Astrocyte (in vitro differentiated cells and primary cell): ENCODE results near the gene ARID4B. TPM values are rescaled to one million over a fixed set of nuclear protein-coding genes. Genes with fewer than 3 reads are reported as not detected.

Experiments used
- DNase-seq: peaks from one replicate; pipeline ENCODE4 v3.0.0-alpha.2; 2010; ENCODE audit warnings: low read depth
- FAIRE-seq: peaks from 2 replicates; lab custom pipeline; 2011; peaks lifted over from hg19 to GRCh38; lab: Jason Lieb, UNC
- H2AFZ ChIP-seq: 2 replicates; pipeline ENCODE4 v1.6.0; 2012; ENCODE audit warnings: low read depth, low read length, inconsistent platforms
- H3K27ac ChIP-seq: 2 replicates; pipeline ENCODE4 v1.5.1; 2011; ENCODE audit warnings: low read depth, low read length, inconsistent platforms
- H3K27me3 ChIP-seq: 2 replicates; pipeline ENCODE4 v1.6.0; 2011; ENCODE audit warnings: low read length, inconsistent platforms; ENCODE audit not compliant: insufficient read depth
- H3K36me3 ChIP-seq: 2 replicates; pipeline ENCODE4 v1.5.1; 2011; ENCODE audit warnings: low read length, inconsistent platforms; ENCODE audit not compliant: insufficient read depth
- H3K4me1 ChIP-seq: 2 replicates; pipeline ENCODE4 v1.5.1; 2011; ENCODE audit warnings: low read length, inconsistent platforms; ENCODE audit not compliant: insufficient read depth
- H3K4me2 ChIP-seq: 2 replicates; pipeline ENCODE4 v1.6.0; 2012; ENCODE audit warnings: low read length, inconsistent platforms
- H3K4me3 ChIP-seq: 2 replicates; pipeline ENCODE4 v1.5.1; 2011; ENCODE audit warnings: low read depth, mild to moderate bottlenecking, low read length, inconsistent platforms; ENCODE audit not compliant: insufficient read depth
- H3K79me2 ChIP-seq: 2 replicates; pipeline ENCODE4 v1.6.0; 2012; ENCODE audit warnings: mild to moderate bottlenecking, low read length, inconsistent platforms; ENCODE audit not compliant: insufficient read depth
- H3K9ac ChIP-seq: 2 replicates; pipeline ENCODE4 v1.6.0; 2012; ENCODE audit warnings: mild to moderate bottlenecking, low read length, inconsistent platforms
- H3K9me3 ChIP-seq: 2 replicates; pipeline ENCODE4 v1.5.1; 2012; ENCODE audit warnings: low read depth, mild to moderate bottlenecking, low read length, inconsistent platforms; ENCODE audit not compliant: insufficient read depth
- H4K20me1 ChIP-seq: 2 replicates; pipeline ENCODE4 v1.6.0; 2012; ENCODE audit warnings: low read length, inconsistent platforms; ENCODE audit not compliant: insufficient read depth
- H3K27ac Mint-ChIP-seq: one replicate; pipeline ENCODE4 v1.8.0; 2021; ENCODE audit warnings: mild to moderate bottlenecking, mixed read lengths; ENCODE audit not compliant: unreplicated experiment
- H3K27me3 Mint-ChIP-seq: one replicate; pipeline ENCODE4 v1.8.0; 2021; ENCODE audit warnings: low read depth, mixed read lengths; ENCODE audit not compliant: unreplicated experiment
- H3K36me3 Mint-ChIP-seq: one replicate; pipeline ENCODE4 v1.8.0; 2021; ENCODE audit warnings: low read depth, mixed read lengths; ENCODE audit not compliant: unreplicated experiment
- H3K4me1 Mint-ChIP-seq: one replicate; pipeline ENCODE4 v1.8.0; 2021; ENCODE audit warnings: low read depth, mixed read lengths; ENCODE audit not compliant: unreplicated experiment
- H3K4me3 Mint-ChIP-seq: one replicate; pipeline ENCODE4 v1.8.0; 2021; ENCODE audit warnings: mild to moderate bottlenecking, moderate library complexity, mixed read lengths; ENCODE audit not compliant: unreplicated experiment
- H3K9me3 Mint-ChIP-seq: one replicate; pipeline ENCODE4 v1.8.0; 2021; ENCODE audit warnings: mild to moderate bottlenecking, mixed read lengths; ENCODE audit not compliant: unreplicated experiment
- CTCF ChIP-seq: IDR thresholded peaks from 2 replicates; pipeline ENCODE4 v1.5.1; 2011; ENCODE audit warnings: low read depth, mild to moderate bottlenecking, inconsistent platforms, low read length, moderate library complexity; ENCODE audit not compliant: insufficient read depth
- EZH2 ChIP-seq: IDR thresholded peaks from 2 replicates; pipeline ENCODE4 v1.6.1; 2012; ENCODE audit warnings: mild to moderate bottlenecking, low read length, inconsistent platforms; ENCODE audit not compliant: insufficient read depth
- total RNA-seq: library from RNA; stranded (reverse); gene quantifications from 2 replicates; pipeline ENCODE4 v1.2.1, GENCODE V29; 2021

Gene ARID4B
- total RNA-seq, 1 donor from 2014 or later: 38.6 TPM

DNA sequence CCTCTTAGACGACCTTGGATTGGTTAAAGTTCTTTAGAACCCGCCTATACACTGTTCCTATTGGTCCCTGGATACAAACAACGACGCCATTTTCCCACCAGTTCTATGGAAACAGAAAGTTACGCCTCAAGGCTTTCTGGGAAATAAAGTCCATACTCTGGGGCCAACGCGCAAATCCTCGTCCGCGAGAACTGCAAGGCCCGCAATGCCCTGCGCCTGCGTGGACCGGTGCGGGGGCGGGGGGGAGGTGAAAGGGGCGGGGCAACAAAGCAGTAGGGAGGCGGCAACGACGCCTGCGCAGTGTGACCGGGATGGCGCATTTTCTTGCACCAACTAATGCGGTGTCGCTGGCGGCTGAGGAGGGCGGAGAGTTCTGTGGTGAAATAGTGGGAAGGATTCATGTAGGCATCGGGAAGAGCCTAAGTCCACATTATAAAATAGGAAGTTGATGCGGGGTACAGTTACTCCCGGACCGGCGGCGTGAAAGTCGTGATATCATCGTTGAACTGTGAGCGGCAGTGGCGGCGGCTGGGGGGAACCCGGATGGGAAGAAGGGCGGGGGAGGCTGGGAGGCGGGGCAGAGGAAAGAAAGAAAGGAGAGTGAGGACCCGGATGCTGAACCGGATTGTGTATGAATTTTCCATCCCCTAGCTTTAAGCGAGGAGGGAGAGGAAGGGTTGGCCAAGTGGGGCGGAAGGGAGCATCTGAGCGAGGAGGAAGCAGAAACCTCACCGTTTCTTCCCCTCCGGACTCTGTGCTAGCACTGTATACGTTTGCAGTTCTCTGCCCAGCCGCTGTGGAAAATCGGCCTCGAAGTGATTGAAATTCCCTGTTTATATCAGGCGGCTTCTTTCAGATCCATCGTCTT is 526 bp upstream of the ARID4B start, which contains the start of gene GGPS1:
GGPS1 (plus strand) TSS at position 300 of the 868 bp plus-strand sequence. CDS start 6,695 bp downstream, outside the sequence.
- peaks cover 26% of the 10 kb centered on the region for H3K4me1 Mint-ChIP-seq
- no peaks in the 10 kb centered on the region for H3K27me3 ChIP-seq
- FAIRE-seq: peak; percentile 72
- peak within 1 kb of the TSS; percentile 94 for H3K4me2 ChIP-seq
- peaks cover 14% of the 10 kb centered on the region for H3K4me1 ChIP-seq
- no peaks in the 10 kb centered on the region for H3K27me3 Mint-ChIP-seq
- H3K4me3 ChIP-seq: peak within 1 kb of the TSS; percentile 93
- H3K4me3 Mint-ChIP-seq: no peak within 1 kb of the TSS
- peak; percentile 99 for DNase-seq
- H3K27ac ChIP-seq: peak within 1 kb of the TSS; percentile 97
- H4K20me1 ChIP-seq: peaks cover 51% of the 10 kb centered on the region
- TF ChIP-seq EZH2 (no peak), CTCF (peak; percentile 14)
- H3K27ac Mint-ChIP-seq: peak within 1 kb of the TSS; percentile 69
- no peaks in the 10 kb centered on the region for H3K36me3 ChIP-seq
- peak within 1 kb of the TSS; percentile 97 for H3K9ac ChIP-seq
- peaks cover 4% of the 10 kb centered on the region for H3K36me3 Mint-ChIP-seq
- H3K9me3 ChIP-seq: no peaks in the 10 kb centered on the region
- H3K9me3 Mint-ChIP-seq: no peaks in the 10 kb centered on the region
- peaks cover 87% of the 10 kb centered on the region for H3K79me2 ChIP-seq
- peak within 1 kb of the TSS; percentile 65 for H2AFZ ChIP-seq

GRCh38 chr1:235326719-235327558 is 1.0 kb downstream of the ARID4B start:
- Histone ChIP-seq H3K4me1 (peaks cover 14% of the 10 kb centered on the region), H3K27me3 (no peaks in the 10 kb centered on the region), H3K79me2 (peaks cover 88% of the 10 kb centered on the region), H3K27ac (peak overlapping the region; percentile 94), H3K4me3 (peak overlapping the region; percentile 88), H3K36me3 (no peaks in the 10 kb centered on the region), H3K9ac (peak overlapping the region; percentile 97), H3K4me2 (peak overlapping the region; percentile 94), H3K9me3 (no peaks in the 10 kb centered on the region), H4K20me1 (peaks cover 55% of the 10 kb centered on the region), H2AFZ (no peak overlapping the region)
- DNase-seq (no peak), FAIRE-seq (no peak)
- H3K36me3 Mint-ChIP-seq: peaks cover 4% of the 10 kb centered on the region
- H3K9me3 Mint-ChIP-seq: no peaks in the 10 kb centered on the region
- H3K4me1 Mint-ChIP-seq: peaks cover 21% of the 10 kb centered on the region
- TF ChIP-seq EZH2: no peak
- no peak for TF ChIP-seq CTCF
- peak overlapping the region; percentile 95 for H3K27ac Mint-ChIP-seq
- peak overlapping the region; percentile 100 for H3K4me3 Mint-ChIP-seq
- no peaks in the 10 kb centered on the region for H3K27me3 Mint-ChIP-seq
